CD4-positive, alpha-beta T cell (primary cell): ENCODE data around the gene PTGIR. TPM values are rescaled to one million over a fixed set of nuclear protein-coding genes. Genes with fewer than 3 reads are reported as not detected.

ENCODE experiments used
- ATAC-seq: fragments of 200-7000 bp; cut with Tn5 transposase; one replicate; pipeline ENCODE4 v1.10.0; 2022; ENCODE audit warnings: mild to moderate bottlenecking; ENCODE audit not compliant: poor library complexity
- CTCF ChIA-PET: fragments of 350-600 bp; sonication (Branson Sonifier 250); formaldehyde crosslinking; loops from one replicate; lab custom pipeline; 2021; ENCODE audit warnings: antibody characterized with exemption, inconsistent platforms; lab: Charles Lee
- POLR2A ChIA-PET: fragments of 350-600 bp; sonication (Branson Sonifier 250); formaldehyde crosslinking; loops from one replicate; lab custom pipeline; 2021; ENCODE audit warnings: antibody characterized with exemption, inconsistent platforms; lab: Charles Lee
- DNase-seq, 14 experiments: peaks; one replicate each; pipeline ENCODE4 v3.0.0-alpha.2; 2013 to 2020; ENCODE audit warnings: mixed read lengths in 2 of 14
- H3K27ac ChIP-seq, 2 donors: one replicate each; pipeline versions ENCODE4 v1.5.1 to v1.7.0; 2013; ENCODE audit warnings: low read length in 2 of 2, low read depth in 1 of 2, mild to moderate bottlenecking in 1 of 2
- H3K27me3 ChIP-seq, 2 experiments: 1 replicate in 1 of 2; 2 replicates in 1 of 2; pipeline versions ENCODE4 v1.6.1 to v1.7.0; 2013; ENCODE audit warnings: low read length in 2 of 2, control low read depth in 1 of 2, mild to moderate bottlenecking in 1 of 2, moderate library complexity in 1 of 2; ENCODE audit not compliant: insufficient read depth in 2 of 2, control insufficient read depth in 1 of 2
- H3K36me3 ChIP-seq: one replicate; pipeline ENCODE4 v1.6.1; 2013; ENCODE audit warnings: low read length, control low read depth; ENCODE audit not compliant: insufficient read depth
- H3K4me1 ChIP-seq: one replicate; pipeline ENCODE4 v1.6.1; 2013; ENCODE audit warnings: low read length, control low read depth; ENCODE audit not compliant: insufficient read depth
- H3K4me3 ChIP-seq: one replicate; pipeline ENCODE4 v1.5.1; 2013; ENCODE audit warnings: mild to moderate bottlenecking, low read length, moderate library complexity
- H3K9me3 ChIP-seq, 2 experiments: 1 replicate in 1 of 2; 2 replicates in 1 of 2; pipeline versions ENCODE4 v1.6.1 to v1.7.0; 2013; ENCODE audit warnings: low read length in 2 of 2, mild to moderate bottlenecking in 2 of 2, control low read depth in 1 of 2, moderate library complexity in 1 of 2; ENCODE audit not compliant: control insufficient read depth in 1 of 2, insufficient read depth in 1 of 2
- H3K27ac Mint-ChIP-seq: one replicate; pipeline ENCODE4 v1.8.0; 2020; ENCODE audit warnings: mixed read lengths
- H3K27me3 Mint-ChIP-seq: one replicate; pipeline ENCODE4 v1.8.0; 2021; ENCODE audit warnings: mixed read lengths
- H3K36me3 Mint-ChIP-seq: one replicate; pipeline ENCODE4 v1.8.0; 2021; ENCODE audit warnings: low read depth, mixed read lengths
- H3K4me1 Mint-ChIP-seq: one replicate; pipeline ENCODE4 v1.8.0; 2021; ENCODE audit warnings: low read depth, mixed read lengths
- H3K4me3 Mint-ChIP-seq: one replicate; pipeline ENCODE4 v1.8.0; 2020; ENCODE audit warnings: mild to moderate bottlenecking, mixed read lengths
- H3K9me3 Mint-ChIP-seq: one replicate; pipeline ENCODE4 v1.8.0; 2020; ENCODE audit warnings: mixed read lengths
- CTCF ChIP-seq: fragments of 200-600 bp; IDR thresholded peaks from one replicate; pipeline ENCODE4 v1.8.0; 2022; ENCODE audit warnings: antibody characterized with exemption, mild to moderate bottlenecking
- intact Hi-C, 2 experiments: fragments of 100-400 bp; cut with DNase I in 1 of 2; cut with micrococcal nuclease in 1 of 2; formaldehyde crosslinking; loops; one replicate each; pipeline versions ENCODE4 v1.15.1 to v1.9.0; 2023 to 2025; cut with DNase I, micrococcal nuclease
- total RNA-seq, 174 experiments: library from RNA in 2 of 174; stranded (reverse) in 2 of 174; gene quantifications; one replicate each; pipeline ENCODE4 v1.2.3 and lab custom pipeline; 2021 to 2026

Gene PTGIR
- total RNA-seq, 2 experiments from 2014 or later = 0.87 to 0.96 TPM

DNA sequence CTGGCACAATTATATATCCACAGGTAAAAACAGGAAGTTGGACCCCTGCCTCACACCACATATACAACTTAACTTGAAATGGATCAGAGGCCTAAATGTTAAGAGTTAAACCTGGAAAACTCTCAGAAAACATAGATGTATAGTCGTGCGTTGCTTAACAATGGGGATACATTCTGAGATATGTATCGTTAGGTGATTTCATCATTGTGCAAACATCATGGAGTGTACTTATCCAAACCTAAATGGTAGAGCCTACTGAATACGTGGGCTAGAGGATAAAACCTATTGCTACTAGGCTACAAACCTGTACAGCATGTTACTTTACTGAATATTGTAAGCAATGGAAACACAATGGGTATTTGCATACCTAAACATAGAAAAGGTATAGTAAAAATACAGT, 38.6 kb downstream of the PTGIR start:
- Histone ChIP-seq H3K27me3 (no peaks in the 10 kb centered on the region), H3K36me3 (no peaks in the 10 kb centered on the region), H3K27ac (no peak overlapping the region), H3K9me3 (no peaks in the 10 kb centered on the region), H3K4me3 (no peak overlapping the region), H3K4me1 (no peaks in the 10 kb centered on the region)
- Mint-ChIP-seq H3K4me3 (no peak overlapping the region), H3K36me3 (no peaks in the 10 kb centered on the region), H3K27me3 (no peaks in the 10 kb centered on the region), H3K27ac (no peak overlapping the region), H3K4me1 (peaks cover 8% of the 10 kb centered on the region), H3K9me3 (no peaks in the 10 kb centered on the region)
- DNase-seq = no peak
- TF ChIP-seq CTCF = no peak
- ATAC-seq = no peak
- ChIA-PET CTCF (no interaction called here), POLR2A (no interaction called here)
- intact Hi-C loops = loop anchor here in 1 of 2 experiments (5.0 kb wide), 1 partner anchor 891 kb away; no protein-coding TSS in a partner anchor

DNA sequence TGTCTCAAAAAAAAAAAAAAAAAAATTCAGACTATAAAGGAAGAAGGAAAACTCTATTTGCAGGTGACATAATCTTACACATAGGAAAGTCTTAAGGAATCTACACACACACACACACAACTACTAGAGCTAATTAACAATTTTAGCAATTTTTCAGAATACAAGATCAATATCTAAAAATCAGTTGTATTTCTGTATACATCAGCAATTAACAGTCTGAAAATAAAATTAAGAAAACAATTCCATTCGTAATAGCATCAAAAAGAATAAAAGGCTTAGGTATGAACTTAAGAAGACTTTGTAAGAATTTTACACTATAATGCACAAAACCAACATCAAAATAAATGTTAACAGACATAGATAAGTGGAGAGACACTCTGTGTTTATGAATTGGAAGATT, 39.4 kb downstream of the PTGIR start:
- no peak overlapping the region for H3K27ac Mint-ChIP-seq
- CTCF ChIA-PET = no interaction called here

DNA sequence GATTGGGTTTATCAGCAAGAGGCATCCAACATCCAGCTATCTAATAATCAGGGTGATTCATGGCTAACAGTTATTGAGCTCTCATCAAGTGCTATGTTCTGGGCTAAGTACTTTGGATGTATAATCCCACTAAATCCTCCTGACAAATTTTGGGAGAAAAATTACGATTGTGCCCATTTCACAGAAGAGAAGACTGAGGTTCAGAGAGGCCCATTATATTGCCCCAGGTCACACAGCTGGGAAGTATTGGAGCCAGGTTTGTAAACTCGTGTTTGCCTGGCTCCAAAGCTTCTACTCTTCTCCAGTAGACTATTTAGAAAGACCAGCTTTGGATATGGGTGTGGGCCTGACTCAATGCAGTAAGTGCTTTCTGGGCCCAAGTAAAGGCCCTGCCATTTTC, 44.6 kb downstream of the PTGIR start:
- POLR2A ChIA-PET = interaction anchor here (1.1 kb wide), 1 partner anchor 20 kb away, joined by 3 read pairs; no protein-coding TSS in a partner anchor
- TF ChIP-seq CTCF = no peak
- H3K9me3 Mint-ChIP-seq = no peaks in the 10 kb centered on the region
- Histone ChIP-seq H3K27ac (no peak overlapping the region), H3K9me3 (no peaks in the 10 kb centered on the region), H3K4me1 (peaks cover 8% of the 10 kb centered on the region), H3K36me3 (no peaks in the 10 kb centered on the region), H3K27me3 (no peaks in the 10 kb centered on the region), H3K4me3 (no peak overlapping the region)
- H3K36me3 Mint-ChIP-seq = no peaks in the 10 kb centered on the region
- no peak for DNase-seq
- peaks cover 19% of the 10 kb centered on the region for H3K4me1 Mint-ChIP-seq
- no peak overlapping the region for H3K27ac Mint-ChIP-seq
- CTCF ChIA-PET = interaction anchor here (1.6 kb wide), 1 partner anchor 21 kb away, joined by 5 read pairs; the partner anchor contains the start of gene CALM3
- H3K4me3 Mint-ChIP-seq = no peak overlapping the region
- intact Hi-C loops = no loop called here
- no peaks in the 10 kb centered on the region for H3K27me3 Mint-ChIP-seq
- ATAC-seq = no peak

More for the DNA sequence above, 39.4 kb downstream of the PTGIR start:
- H3K36me3 ChIP-seq = no peaks in the 10 kb centered on the region
- ATAC-seq = no peak
- no peak overlapping the region for H3K27ac ChIP-seq
- no peaks in the 10 kb centered on the region for H3K27me3 ChIP-seq
- Mint-ChIP-seq H3K9me3 (no peaks in the 10 kb centered on the region), H3K36me3 (no peaks in the 10 kb centered on the region), H3K27me3 (no peaks in the 10 kb centered on the region), H3K4me1 (peaks cover 8% of the 10 kb centered on the region), H3K4me3 (no peak overlapping the region)
- no peak overlapping the region for H3K4me3 ChIP-seq
- no peaks in the 10 kb centered on the region for H3K9me3 ChIP-seq
- intact Hi-C loops = loop anchor here in 1 of 2 experiments (5.0 kb wide), 1 partner anchor 892 kb away; no protein-coding TSS in a partner anchor
- no peaks in the 10 kb centered on the region for H3K4me1 ChIP-seq
- no peak for DNase-seq
- no peak for TF ChIP-seq CTCF
- POLR2A ChIA-PET = no interaction called here
